Kasumi-1 (cell line): ENCODE data around the gene PLSCR2.
A peak's percentile ranks its signal among the peaks of the same experiment; 100 is the strongest.
"Not testable (repeated sequence)": the region's sequence is repeated elsewhere in the genome, so short reads cannot be mapped to it uniquely, and the experiment has no call there.

Experiments
- DNase-seq, 2 experiments: peaks; one replicate each; lab custom pipeline; 2025; lab: John Stamatoyannopoulos, UW

Gene PLSCR2, protein sequence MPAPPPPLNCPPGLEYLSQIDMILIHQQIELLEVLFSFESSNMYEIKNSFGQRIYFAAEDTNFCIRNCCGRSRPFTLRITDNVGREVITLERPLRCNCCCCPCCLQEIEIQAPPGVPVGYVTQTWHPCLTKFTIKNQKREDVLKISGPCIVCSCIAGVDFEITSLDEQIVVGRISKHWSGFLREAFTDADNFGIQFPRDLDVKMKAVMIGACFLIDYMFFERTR

DNA sequence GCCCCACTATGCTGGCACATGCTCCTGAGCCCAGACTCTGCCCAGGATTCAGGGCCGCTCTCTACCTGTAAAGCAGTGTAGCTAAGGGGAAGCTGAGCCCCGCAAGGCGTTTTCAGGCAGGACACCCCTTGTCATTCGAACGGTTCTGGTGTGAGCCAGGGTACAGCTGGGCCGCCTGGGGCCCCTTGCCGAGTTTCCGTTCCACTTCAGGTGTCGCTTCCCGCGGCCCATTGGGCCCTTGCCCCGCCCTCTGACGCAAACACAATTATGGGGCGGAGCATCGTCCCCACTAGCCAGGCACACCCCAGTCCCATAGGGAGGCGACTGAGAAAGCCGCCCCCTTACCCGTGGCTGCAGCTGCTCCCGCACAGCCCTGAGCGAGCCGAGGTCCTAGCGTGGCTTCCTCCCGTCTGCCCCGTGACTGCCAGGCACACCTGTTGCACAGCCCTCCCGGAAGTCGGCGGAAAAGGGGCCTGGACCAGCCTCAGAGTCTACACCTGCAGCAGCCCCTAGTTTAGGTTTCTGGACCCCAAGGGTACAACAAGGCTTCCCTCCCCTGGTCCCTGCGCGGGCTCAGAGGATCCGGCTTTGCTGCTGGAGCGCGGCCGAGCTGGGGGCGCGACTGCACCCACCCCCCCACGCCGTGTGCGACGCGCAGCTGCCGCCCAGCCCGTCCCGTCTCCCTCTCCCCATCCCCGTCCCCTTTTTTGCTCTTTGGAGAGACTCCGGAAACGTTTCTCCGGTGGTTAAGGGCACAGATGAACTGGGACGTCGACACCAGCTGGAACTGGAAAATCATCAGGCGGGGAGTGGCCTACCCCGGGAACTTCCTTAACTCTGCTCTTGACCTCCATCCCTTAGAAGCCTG, at the start of gene PLSCR2:
Gene PLSCR2, minus strand, starts transcription at position 412 of the 868 bp plus-strand sequence. CDS start 9,657 bp downstream, outside the sequence.
- no peak for DNase-seq

DNA sequence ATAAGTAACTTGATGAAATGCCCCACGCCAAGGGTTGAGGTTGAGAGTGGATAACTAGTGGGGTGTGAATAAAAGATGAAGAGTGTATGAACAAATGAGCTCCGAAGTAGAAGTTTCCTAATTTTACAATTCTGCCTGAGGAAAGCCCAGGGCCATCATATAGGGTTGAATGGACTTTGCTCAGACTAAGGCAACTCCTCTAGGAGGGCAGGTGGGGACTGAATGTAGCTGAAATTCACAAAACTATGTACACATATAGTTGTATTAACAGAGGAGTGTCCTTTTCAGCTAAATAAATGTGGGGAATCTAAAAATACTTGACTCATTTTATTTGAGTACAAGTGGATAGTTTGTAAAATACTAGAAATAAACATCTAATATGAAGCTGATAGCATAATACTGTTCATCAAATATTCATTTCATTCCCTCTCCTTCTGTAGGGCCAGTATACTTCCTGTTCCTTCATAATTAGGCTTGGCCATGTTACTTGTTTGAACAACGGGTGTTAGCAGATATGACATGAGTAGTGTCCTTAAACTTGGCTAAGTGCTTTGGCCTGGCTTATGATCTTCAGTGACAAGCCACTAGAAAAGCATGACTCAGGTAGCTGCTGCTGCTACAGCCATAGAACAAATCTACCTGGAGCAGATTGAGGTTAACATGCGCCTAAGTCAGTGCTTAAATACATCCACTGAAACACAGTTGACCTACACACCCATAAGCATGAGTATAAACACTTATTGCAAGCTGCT, 48.5 kb upstream of the PLSCR2 start:
- no peak for DNase-seq

DNA sequence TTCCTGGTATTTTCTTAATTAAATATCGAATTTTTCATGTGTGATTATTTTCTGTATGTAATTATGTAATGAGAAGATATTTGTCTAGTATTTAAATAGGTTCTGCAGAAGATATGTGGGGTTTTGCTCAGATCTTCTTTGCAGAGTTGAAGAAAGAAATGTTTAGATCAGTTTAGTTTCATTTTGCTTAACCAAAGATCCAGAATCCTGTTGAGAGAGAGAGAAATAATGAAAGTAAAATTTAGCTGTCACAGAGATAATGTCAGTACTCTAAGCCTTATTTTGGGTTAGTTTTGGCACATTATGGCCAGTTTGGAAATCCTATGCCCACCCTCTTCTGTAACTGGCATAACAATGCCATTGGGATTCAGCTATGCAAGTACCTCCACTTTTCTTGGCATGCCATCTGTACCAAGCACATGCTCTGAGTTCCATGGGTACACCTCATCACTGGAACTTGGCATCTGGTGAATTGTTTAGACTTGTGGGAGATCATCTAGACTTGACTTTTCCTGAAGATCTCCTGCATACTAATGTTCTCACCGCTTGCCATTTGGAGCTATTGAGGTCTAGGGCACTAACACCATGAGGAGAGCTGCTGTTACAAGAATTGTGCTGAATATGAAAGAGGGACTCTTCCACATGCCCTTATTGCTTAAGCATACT, 44.2 kb upstream of the PLSCR2 start:
- no peak for DNase-seq

DNA sequence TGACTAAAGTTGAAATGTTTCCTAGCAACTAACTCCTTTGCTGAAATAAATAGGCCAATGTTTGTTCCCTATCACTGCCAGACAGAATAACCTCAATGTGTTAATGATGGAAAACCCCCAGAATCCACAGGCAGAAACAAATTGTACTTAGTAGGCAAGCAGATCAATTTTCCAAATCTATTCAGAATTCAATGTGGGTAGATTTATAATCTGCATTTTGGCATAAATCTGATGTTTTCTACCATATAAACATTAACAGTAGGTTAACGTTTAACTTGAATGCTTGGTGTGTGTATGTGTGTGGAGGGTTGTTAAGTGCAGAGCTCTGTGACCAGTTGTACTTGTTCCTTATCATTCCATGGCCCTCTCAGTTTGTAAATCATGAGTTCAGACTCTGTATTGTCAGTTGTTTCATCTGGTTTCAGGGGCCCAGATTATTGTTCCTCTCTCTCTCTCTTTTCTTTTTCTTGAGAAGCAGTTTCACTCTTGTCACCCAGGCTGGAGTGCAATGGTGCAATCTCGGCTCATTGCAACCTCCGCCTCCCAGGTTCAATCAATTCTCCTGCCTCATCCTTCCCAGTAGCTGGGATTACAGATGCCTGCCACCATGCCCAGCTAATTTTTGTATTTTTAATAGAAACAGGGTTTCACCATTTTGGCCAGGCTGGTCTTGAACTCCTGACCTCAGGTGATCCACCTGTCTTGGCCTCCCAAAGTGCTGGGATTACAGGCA, 42.2 kb upstream of the PLSCR2 start:
- DNase-seq: no peak

DNA sequence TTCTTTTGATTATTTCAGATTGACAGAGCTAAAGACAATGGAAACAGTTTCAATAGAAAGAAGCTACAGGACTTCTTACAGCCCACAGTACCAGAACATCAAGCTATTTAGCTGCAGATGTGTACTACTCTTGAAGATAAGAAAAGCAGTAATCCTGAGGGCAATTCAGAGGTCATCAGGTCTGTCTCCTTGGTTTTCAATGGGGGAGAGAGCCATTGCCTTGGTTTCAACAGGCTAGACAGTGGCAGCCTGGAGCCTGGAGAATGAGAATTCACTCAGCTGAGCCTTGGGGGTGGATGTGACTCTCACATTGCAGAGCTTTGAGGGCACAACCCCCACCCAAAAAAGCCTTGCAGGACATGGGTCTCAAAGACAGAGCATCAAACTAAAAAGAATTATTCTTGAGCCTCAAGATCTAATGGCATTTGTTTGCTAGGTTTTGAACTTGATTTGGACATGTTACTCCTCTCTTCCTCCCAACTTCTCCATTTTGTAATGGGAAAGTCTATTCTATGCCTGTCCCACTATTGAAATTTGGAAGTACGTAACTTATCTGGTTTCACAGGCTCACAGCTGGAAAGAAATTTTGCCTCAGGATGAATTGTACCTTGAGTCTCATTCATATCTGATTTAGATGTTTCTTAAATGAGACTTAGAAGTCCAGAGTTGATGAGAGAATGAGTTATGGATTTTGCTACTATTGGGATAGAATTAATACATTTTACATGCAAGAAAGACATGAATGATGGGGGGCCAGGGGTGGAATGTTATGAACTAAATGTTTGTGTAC, 38.2 kb upstream of the PLSCR2 start:
- DNase-seq: no peak

DNA sequence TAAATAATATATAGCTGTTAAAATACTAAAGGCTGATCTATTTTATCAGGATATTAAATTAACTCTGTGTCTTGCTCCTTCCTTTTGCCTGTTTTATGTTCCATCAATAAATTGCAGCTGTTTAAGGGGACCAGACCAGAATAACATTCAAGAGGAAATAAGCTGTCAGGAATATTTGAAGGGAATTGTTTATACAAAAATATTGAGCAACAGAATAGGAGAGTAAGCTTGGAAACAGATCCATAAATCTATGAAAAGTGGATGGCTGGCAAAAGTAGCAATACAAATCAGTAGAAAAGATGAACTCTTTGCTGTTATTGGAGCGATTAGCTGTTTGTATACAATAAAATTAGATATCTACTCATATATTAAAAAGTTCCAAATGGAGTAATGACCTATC, 36.2 kb upstream of the PLSCR2 start:
- DNase-seq: no peak

DNA sequence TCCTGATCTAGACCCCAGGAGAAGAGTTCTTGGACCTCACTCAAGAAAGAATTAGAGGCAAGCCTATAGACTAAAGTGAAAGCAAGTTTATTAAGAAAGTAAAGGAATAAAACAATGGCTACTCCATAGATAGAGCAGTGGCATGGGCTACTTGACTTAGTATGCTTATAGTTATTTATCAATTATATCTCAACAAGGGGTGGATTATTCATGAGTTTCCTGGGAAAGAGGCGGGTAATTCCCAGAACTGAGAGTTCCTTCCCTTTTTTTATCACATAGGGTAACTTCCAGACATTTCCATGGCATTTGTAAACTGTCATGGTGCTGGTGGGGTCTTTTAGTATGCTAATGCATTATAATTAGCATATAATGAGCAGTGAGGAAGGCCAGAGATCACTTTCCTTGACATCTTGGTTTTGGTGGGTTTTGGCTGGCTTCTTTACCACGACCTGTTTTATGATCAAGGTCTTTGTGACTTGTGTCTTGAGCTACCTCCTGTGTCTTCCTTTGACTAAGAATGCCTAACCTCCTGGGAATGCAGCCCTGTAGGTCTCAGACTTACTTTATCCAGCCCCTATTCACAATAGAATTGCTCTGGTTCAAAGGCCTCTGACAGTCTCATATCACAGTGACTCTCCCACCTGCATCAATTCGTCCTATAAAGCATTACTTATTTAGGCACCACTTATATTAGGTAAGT, 35.3 kb upstream of the PLSCR2 start:
- no peak for DNase-seq

DNA sequence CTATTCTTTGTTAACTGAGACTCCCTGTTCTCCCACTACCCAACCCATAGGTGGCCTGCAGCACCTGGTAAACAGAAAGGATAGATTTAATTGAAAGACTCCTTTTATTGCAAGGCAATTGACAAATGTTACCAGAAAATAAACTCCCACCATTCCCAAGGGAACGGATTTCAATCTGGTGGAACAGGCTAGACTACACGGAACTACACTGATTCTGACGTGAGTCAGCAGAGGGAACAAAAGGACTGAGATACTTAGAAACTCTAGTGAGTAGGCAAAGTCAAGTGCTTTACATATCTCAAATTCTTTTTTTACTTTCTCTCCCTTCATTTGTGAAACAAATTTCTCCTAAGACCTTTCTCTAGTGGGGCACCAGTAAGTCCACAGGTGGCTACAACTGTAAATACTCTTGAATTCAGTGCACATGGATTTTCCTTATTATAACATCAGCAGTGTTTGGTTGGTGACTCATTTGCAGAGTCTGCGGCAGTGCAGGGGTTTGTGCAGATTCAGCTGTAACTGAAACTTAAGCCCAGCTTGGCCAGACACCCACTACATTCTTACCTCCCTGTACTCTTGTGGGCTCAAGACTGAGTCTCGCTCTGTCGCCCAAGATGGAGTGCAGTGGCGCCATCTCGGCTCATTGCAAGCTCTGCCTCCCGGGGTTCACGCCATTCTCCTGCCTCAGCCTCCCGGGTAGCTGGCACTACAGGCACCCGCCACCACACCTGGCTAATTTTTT, 34.3 kb upstream of the PLSCR2 start:
- DNase-seq: peak; percentile 8 to 22

DNA sequence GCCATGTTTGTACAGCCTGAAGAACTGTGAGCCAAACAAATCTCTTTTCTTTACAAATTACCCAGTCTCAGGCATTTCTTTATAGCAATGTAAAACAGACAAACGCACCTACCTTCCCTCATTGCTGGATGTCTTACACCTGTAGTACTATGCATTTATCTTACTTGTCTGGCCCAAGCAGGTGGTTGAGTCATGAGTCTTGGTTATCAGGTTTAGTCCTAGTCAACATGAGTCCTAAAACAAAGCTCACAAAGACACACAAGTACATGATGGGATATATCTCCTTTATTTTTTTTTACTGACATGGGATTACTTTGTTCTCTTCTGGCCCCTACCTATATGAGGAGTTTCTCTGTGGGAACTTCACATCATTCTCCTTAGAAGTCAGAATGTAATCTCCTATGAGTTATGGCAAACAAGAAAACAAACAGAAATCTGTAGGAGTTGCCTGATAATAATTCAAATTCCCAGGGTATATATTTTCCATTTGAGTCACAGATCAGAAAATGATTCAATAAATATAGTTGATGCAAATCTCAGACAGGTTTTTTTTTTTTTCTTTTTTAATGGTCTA, 33.6 kb upstream of the PLSCR2 start:
- DNase-seq: no peak

DNA sequence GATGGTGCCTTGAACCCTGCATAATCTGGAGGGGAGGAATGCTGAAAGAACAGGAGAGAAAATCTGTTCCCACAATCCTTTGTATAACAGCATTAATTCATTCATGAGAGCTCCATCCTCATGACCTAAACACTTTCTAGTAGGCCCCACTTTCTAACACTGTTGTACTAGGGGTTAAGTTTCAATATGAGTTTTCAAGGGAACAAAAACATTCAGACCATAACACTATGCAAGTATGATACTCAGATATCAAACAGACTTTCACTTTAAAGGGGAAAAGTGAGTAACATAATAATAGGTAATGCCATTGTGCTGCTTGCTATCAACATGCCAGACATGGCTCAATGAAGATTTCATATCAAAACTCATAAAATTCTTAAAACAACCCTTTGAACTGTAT, 32.4 kb upstream of the PLSCR2 start:
- no peak for DNase-seq

DNA sequence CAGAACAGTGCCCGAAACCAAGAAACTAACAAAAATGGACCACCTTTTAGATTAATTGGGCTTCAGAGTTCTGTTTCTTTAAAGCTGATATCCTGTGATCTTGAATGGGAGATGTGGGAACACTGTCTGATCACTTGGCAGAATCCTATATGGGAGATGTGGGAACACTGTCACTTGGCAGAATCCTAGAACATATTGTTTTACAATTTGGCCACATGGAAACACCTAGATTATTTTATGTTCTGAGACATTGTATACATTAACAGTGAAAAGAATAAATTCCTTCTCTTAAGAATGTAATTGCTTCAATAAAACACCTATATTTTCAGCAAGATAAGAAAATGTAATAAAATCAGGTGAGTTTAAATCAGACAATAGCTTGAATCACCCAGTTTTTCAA, 30.3 kb upstream of the PLSCR2 start:
- no peak for DNase-seq

DNA sequence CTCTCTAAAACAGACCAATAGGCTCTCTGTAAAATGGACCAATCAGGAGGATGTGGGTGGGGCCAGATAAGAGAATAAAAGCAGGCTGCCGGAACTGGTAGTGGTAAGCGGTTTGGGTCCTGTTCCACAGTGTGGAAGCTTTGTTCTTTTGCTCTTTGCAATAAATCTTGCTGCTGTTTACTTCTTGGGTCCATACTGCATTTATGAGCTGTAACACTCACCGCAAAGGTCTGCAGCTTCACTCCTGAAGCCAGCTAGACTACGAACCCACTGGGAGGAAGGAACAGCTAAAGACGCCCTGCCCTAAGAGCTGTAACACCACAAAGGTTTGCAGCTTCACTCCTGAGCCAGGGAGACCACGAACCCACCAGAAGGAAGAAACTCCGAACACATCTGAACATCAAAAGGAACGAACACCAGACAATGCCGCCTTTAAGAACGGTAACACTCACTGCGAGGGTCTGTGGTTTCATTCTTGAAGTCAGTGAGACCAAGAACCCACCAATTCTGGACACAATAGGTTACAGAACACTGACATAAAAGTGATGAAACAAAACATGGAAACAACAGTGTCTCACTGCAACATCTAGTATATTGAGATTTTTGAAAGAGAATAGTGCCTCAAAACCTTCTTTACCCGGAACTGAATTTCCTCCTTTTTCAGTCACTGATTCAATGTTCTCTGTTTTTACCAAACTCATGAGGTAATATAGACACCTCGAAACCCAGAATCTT, 28.8 kb upstream of the PLSCR2 start:
- DNase-seq: no peak

DNA sequence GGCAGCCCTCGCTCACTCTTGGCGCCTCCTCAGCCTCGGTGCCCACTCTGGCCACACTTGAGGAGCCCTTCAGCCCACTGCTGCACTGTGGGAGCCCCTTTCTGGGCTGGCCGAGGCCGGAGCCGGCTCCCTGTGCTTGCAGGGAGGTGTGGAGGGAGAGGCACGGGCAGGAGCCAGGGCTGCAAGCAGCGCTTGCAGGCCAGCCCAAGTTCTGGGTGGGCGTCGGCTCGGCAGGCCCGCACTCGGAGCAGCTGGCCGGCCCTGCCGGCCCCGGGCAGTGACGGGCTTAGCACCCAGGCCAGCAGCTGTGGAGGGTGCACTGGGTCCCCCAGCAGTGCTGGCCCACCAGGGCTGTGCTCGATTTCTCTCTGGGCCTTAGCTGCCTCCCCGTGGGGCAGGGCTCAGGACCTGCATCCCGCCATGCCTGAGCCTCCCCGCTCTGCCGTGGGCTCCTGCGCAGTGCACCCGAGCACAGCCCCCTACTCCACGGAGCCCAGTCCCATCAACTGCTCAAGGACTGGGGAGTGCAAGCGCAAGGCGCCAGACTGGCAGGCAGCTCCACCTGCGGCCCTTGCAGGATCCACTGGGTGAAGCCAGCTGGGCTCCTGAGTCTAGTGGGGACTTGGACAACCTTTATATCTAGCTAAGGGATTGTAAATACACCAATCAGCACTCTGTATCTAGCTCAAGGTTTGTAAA, 27.9 kb upstream of the PLSCR2 start:
- DNase-seq: not testable (repeated sequence)

DNA sequence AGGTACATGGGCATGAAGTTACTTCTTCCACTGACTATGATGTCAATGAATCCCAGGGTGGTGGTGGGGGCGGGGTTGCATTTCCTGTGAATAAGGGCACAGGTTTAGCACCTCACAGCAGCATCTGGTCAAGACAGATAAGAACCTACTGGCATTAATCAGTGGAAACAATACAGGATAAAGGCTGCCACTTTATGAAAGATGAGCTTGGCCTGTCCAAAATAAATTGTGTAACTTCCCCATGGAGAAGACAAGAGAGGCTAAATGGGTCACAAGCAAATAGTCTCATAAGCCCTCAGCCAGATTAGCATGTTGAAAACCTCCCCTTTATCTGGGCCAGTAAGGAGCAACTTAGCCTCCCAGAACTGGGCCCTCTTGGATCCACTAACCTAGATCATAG, 27.4 kb upstream of the PLSCR2 start:
- no peak for DNase-seq

DNA sequence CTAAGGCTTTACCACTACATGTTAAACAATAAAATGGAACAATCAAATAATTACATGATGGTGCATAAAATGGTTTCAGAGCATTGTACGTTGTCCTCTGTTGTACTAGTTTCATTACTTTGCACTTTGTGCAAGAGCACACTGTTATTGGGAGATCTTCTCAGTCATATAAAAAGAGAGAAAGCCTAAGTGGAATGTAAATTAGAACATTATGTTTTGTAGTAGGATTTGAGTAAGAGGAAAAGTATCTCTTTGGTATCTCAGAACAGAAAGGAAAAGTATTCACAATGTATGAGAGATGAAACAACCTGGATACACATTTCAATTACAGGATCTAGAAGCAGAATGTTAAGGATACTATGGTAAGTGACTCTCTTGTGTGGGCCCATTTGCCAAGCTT, 26.9 kb upstream of the PLSCR2 start:
- no peak for DNase-seq

DNA sequence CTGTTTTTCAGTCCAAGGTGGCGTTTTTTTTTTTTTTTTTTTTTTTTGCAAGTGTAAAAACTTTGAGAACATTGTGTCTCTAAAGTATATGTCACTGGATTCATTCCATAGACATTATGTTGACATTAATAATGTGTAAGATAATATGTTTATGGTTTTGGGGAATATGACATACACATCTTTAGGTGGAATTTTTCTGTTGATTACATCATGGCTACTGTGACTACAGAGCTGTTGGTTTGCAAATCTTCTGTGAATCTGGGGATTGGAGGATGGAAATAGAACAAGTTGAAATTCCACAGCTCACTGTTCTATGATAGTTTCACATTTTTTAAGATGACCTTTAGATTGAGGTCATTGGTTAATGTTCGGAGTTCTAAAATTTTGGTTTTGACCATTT, 24.4 kb upstream of the PLSCR2 start:
- no peak for DNase-seq

DNA sequence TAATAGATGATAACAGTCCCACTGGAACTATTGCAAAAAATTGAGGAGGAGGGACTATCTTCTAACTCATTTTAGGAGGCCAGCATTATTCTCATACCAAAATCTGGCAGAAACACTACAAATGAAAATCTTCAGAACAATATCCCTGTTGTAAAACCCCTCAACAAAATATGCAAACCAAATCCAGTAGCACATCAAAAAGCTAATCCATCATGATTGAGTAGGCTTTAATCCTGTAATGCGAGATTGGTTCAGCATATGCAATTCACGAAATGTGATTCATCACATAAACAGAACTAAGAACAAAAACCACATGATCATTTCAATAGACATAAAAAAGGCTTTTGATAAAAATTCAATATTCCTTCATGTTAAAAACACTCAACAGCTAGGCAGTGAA, 23.9 kb upstream of the PLSCR2 start:
- no peak for DNase-seq

DNA sequence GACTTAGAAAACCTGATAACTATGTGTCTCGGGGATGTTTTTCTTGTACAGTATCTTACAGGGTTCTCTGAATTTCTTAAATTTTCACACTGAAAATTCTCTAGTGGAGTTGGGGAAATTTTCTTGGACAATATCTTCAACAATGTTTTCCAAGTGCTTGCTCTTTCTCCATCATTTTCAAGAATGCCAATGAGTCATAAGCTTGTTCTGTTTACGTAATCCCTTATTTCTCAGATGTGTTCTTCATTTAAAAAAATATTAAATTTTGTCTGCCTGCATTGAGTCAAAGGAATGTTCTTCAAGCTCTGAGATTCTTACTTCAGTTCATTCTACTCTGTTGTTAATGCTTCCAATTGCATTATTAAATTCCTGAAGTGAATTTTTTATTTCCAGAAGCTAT, 21.9 kb upstream of the PLSCR2 start:
- DNase-seq: no peak
